Suprapubic skin (tissue), 4 donors: ENCODE data around the gene RASGRP3.

Experiments
- CTCF ChIP-seq, 2 donors: fragments of 200-600 bp in 1 of 2; fragments of 450-650 bp in 1 of 2; sonication (generic) in 1 of 2; IDR thresholded peaks; one replicate each; pipeline ENCODE4 v1.5.1; 2016 to 2019; ENCODE audit warnings: antibody characterized with exemption in 2 of 2, mild to moderate bottlenecking in 1 of 2, moderate library complexity in 1 of 2
- EP300 ChIP-seq: sonication (generic); formaldehyde crosslinking; IDR thresholded peaks from one replicate; pipeline ENCODE4 v1.6.1; 2017; ENCODE audit warnings: antibody characterized with exemption
- POLR2A ChIP-seq, 2 donors: fragments of 450-650 bp; IDR thresholded peaks; one replicate each; pipeline ENCODE4 v1.6.1; 2017; ENCODE audit warnings: antibody characterized with exemption in 2 of 2, mild to moderate bottlenecking in 2 of 2, moderate library complexity in 2 of 2
- POLR2AphosphoS5 ChIP-seq, 3 donors: sonication (generic); formaldehyde crosslinking; IDR thresholded peaks; one replicate each; pipeline ENCODE4 v1.6.1; 2017; ENCODE audit warnings: antibody characterized with exemption in 3 of 3

DNA sequence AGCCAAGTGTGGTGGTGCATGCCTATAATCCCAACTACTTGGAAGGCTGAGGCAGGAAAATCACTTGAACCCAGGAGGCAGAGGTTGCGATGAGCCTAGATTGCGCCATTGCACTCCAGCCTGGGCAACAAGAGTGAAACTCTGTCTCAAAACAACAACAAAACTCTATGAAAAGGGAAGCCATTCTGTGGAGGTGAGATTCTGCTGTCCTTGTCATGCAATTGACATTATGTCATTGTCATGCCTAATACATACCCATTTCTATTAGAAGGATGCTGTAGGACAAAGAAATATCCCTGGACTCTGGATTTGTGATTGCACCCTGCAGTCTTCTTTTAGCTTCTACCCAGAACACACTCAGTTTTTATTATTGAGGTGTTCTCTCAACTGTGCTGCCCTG, 8.6 kb downstream of the RASGRP3 start:
- TF ChIP-seq CTCF (IDR thresholded peaks at IDR 0.05) (no peak), POLR2A (IDR thresholded peaks at IDR 0.05) (no peak), EP300 (no peak), POLR2AphosphoS5 (IDR thresholded peaks at IDR 0.05) (no peak)
